WERI-Rb-1 (cell line): ENCODE results near the gene SIN3B.

Source experiments
- DNase-seq: peaks from one replicate; pipeline ENCODE4 v3.0.0-alpha.2; 2020
- H3K27ac ChIP-seq: fragments of 250-450 bp; sonication (Bioruptor Pico); 2 replicates; pipeline ENCODE4 v1.5.1; 2020; ENCODE audit warnings: mild to moderate bottlenecking, moderate library complexity
- H3K27me3 ChIP-seq: fragments of 250-450 bp; sonication (Bioruptor Pico); 2 replicates; pipeline ENCODE4 v1.5.1; 2021; ENCODE audit warnings: mild to moderate bottlenecking, low read depth, moderate library complexity; ENCODE audit not compliant: insufficient read depth, severe bottlenecking
- H3K36me3 ChIP-seq: fragments of 250-450 bp; sonication (Bioruptor Pico); 2 replicates; pipeline ENCODE4 v1.5.1; 2020; ENCODE audit warnings: mild to moderate bottlenecking, moderate library complexity
- H3K4me3 ChIP-seq: 2 replicates; pipeline ENCODE4 v1.5.1; 2011; ENCODE audit warnings: low read depth, mild to moderate bottlenecking, control low read depth, low read length
- H3K9me3 ChIP-seq: fragments of 250-450 bp; sonication (Bioruptor Pico); 2 replicates; pipeline ENCODE4 v1.5.1; 2021; ENCODE audit warnings: mild to moderate bottlenecking, moderate library complexity; ENCODE audit not compliant: severe bottlenecking
- CTCF ChIP-seq: IDR thresholded peaks from 2 replicates; pipeline ENCODE4 v1.5.1; 2011; ENCODE audit warnings: low read depth, mild to moderate bottlenecking, control low read depth, inconsistent platforms, low read length

The SIN3B gene

GRCh38 chr19:16830679-16831078 lies 1.5 kb downstream of the SIN3B start:
- no peaks in the 10 kb centered on the region for H3K27me3 ChIP-seq
- TF ChIP-seq CTCF, result no peak
- no peak overlapping the region for H3K4me3 ChIP-seq
- DNase-seq, result no peak
- peaks cover 31% of the 10 kb centered on the region for H3K36me3 ChIP-seq
- H3K27ac ChIP-seq, result no peak overlapping the region
- no peaks in the 10 kb centered on the region for H3K9me3 ChIP-seq

GRCh38 chr19:16831531-16831930 lies 2.3 kb downstream of the SIN3B start:
- H3K27me3 ChIP-seq, result no peaks in the 10 kb centered on the region
- peaks cover 40% of the 10 kb centered on the region for H3K36me3 ChIP-seq
- H3K4me3 ChIP-seq, result no peak overlapping the region
- DNase-seq, result no peak
- TF ChIP-seq CTCF, result no peak
- H3K9me3 ChIP-seq, result no peaks in the 10 kb centered on the region
- H3K27ac ChIP-seq, result no peak overlapping the region

- no peak overlapping the region for H3K27ac ChIP-seq
- no peaks in the 10 kb centered on the region for H3K9me3 ChIP-seq
- no peak for DNase-seq
- H3K4me3 ChIP-seq, result no peak overlapping the region
- TF ChIP-seq CTCF, result no peak
- no peaks in the 10 kb centered on the region for H3K27me3 ChIP-seq
- peaks cover 58% of the 10 kb centered on the region for H3K36me3 ChIP-seq
These were observed 5.5 kb downstream of the SIN3B start for GRCh38 chr19:16834747-16835146.

GRCh38 chr19:16836115-16837034 lies 7.2 kb downstream of the SIN3B start:
- Histone ChIP-seq H3K36me3 (peaks cover 68% of the 10 kb centered on the region), H3K27ac (no peak overlapping the region), H3K27me3 (no peaks in the 10 kb centered on the region), H3K9me3 (no peaks in the 10 kb centered on the region), H3K4me3 (no peak overlapping the region)
- TF ChIP-seq CTCF, result 0 out of 2 replicates have a peak, but pooled peaks have one; percentile 30
- peak; percentile 13 for DNase-seq

- no peak for DNase-seq
- Histone ChIP-seq H3K27ac (no peak overlapping the region), H3K9me3 (no peaks in the 10 kb centered on the region), H3K4me3 (no peak overlapping the region), H3K27me3 (no peaks in the 10 kb centered on the region), H3K36me3 (peaks cover 67% of the 10 kb centered on the region)
- no peak for TF ChIP-seq CTCF
These were observed 7.8 kb downstream of the SIN3B start for GRCh38 chr19:16837035-16837362.

- no peaks in the 10 kb centered on the region for H3K9me3 ChIP-seq
- H3K27ac ChIP-seq, result no peak overlapping the region
- H3K27me3 ChIP-seq, result no peaks in the 10 kb centered on the region
- TF ChIP-seq CTCF, result no peak
- H3K36me3 ChIP-seq, result peaks cover 74% of the 10 kb centered on the region
- no peak for DNase-seq
- H3K4me3 ChIP-seq, result no peak overlapping the region
These were observed 12.3 kb downstream of the SIN3B start for GRCh38 chr19:16841391-16841926.
